NCI-H748 (cell line): ENCODE results near the gene GSE1.

Source experiments
- DNase-seq: peaks from one replicate; lab custom pipeline; 2025; ENCODE audit not compliant: unreplicated experiment; lab: John Stamatoyannopoulos, UW

GSE1 gene

DNA sequence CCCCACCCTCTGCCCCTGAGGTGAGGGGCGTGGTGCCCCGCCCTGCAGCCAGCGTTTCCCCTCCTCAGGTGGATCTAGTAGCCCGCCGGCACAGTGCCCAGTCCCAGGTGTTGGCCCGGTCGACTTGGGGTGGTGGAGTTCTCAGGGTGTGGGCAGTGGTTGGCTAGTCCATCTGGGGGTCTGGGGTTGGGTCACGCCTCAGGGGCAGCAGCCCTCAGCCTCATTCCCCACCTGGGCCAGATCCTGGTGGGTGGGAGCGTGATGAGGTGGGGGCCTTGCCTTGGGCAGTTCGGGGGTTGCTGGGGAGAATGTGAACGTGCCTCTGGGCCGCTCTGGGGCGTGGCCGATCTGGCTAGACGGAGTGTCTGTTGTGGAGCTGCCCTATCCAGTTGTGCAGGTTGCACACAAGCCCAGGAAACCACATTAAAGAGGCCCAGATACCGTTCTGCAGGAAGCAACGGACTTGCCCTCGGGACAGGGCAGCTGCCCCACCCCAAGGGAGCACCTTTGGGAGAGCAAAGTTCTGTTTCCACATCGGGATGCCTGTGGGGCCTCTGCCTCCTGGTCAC, 32.0 kb downstream of the GSE1 start:
- no peak for DNase-seq

DNA sequence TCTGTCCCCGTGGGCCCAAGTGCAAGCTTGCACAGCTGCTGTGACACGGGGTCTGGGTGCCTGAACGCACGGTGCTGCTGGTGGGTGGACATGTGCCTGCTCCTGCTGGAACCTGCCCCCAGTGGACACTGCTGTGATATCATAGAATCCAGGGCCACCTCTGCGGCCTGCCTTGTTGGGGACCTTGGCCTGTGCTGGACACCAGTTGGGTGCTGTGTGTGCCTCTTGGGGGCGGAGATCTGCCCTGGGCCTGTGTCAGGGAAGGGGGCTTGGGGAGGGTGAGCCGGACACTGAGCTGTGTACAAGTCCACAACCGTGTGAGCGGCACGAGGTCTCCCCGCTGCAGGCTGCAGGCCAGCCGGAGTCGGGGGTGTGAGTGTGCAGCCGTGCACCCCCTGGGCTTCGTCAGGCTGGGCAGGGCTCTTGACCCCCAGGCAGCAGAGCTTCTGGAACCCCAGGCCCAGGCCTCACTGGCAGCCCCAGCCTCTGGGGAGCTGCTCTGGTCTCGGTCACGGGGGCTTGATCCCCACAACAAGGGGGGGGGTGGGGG, 33.3 kb downstream of the GSE1 start:
- no peak for DNase-seq

DNA sequence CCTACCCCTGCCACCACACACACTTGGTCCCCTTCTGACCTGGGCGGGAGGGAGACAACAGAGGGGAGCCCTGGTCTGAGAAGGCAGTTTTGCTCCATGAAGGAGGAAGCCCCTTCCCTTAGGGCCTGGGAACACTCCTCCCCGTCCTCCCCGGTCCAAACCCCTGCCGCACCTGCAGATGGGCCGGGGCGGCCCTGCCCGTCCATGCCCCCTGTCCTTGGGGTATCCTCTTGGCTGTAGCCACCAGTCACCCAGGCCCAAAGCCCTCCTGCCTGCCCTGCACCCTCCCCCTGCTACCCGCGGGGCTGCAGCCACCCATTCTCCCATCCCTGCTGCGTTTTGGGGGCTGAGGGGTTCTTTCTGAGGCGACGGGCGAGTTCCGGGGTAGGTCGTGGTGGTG, 33.9 kb downstream of the GSE1 start:
- DNase-seq, result no peak

DNA sequence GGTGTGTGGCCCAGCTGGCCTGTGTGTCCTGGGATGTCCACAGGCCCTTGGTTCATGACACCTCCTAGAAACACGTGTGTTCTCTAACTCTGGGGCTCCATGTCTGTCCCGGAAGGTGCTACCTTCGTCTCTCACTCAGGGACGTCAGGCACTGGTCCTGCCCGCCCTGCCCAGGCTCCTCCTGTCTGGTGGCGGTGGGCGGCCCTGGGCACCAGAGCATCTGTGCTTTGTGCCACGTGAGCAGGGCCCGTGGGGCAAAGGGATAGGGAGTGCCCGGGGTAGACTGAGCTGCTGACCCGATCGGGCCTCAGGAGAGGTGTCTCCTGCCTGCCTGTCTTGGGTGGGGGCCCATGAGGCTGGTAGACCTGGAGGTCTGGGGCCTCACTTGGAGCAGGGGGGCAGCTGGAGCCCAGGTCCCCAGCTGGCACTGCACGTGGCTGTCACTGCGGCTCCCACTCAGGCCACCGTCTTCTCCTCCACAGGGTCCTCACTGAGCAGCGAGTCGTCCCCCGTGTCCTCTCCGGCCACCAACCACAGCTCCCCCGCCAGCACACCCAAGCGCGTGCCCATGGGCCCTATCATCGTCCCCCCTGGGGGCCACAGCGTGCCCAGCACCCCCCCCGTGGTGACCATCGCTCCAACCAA, 35.1 kb downstream of the GSE1 start:
- no peak for DNase-seq

- no peak for DNase-seq
These were observed 35.7 kb downstream of the GSE1 start for GRCh38 chr16:85648805-85649204.

- no peak for DNase-seq
These were observed 36.5 kb downstream of the GSE1 start for GRCh38 chr16:85649411-85650134.

GRCh38 chr16:85650135-85650843, 37.2 kb downstream of the GSE1 start:
- no peak for DNase-seq

- DNase-seq, result no peak
These were observed 37.9 kb downstream of the GSE1 start for GRCh38 chr16:85650844-85651628.

DNA sequence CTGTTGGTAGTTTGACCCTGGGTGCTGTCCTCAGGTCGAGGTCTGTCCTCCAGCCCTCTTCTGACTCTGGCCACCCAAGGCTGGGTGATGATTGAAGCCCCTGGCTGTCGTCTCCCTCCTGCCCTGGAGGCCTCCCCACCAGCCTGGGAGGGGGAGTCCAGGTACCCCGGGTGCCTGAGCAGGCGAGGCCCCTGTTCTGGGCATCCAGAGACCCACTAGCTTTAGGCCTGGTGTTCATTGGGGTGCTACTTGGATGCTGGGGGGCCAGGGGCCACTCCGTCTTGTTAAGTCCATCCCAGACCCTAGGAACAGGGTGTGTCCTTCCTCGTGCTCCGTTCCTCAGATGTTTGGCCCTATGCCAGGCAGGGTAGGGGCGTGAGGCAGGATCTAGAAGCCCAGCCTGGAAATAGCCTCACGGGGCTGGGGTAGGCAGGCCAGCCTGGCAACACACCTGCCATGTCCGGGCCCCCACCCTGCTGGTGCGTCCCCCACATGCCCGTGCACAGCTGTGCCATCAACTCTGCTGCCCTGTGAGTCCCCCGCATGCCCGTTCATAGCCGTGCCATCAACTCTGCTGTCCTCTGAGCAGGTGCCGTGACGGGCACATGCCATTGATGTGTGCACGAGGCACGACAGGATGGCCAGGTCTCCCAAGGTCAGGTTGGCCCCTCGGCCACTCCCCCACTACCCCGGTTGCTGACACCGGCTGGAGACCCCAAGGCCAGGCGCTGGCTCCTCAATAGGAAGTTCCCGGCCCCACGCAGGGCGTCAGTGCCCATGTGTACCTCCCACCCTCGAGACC, 38.7 kb downstream of the GSE1 start:
- peak; percentile 48 for DNase-seq

- peak; percentile 18 for DNase-seq
These were observed 39.5 kb downstream of the GSE1 start for GRCh38 chr16:85652431-85653221.

- no peak for DNase-seq
These were observed 40.3 kb downstream of the GSE1 start for GRCh38 chr16:85653290-85653891.

GRCh38 chr16:85654251-85655095, 41.4 kb downstream of the GSE1 start:
- no peak for DNase-seq

GRCh38 chr16:85655216-85656129, 42.4 kb downstream of the GSE1 start:
- no peak for DNase-seq

DNA sequence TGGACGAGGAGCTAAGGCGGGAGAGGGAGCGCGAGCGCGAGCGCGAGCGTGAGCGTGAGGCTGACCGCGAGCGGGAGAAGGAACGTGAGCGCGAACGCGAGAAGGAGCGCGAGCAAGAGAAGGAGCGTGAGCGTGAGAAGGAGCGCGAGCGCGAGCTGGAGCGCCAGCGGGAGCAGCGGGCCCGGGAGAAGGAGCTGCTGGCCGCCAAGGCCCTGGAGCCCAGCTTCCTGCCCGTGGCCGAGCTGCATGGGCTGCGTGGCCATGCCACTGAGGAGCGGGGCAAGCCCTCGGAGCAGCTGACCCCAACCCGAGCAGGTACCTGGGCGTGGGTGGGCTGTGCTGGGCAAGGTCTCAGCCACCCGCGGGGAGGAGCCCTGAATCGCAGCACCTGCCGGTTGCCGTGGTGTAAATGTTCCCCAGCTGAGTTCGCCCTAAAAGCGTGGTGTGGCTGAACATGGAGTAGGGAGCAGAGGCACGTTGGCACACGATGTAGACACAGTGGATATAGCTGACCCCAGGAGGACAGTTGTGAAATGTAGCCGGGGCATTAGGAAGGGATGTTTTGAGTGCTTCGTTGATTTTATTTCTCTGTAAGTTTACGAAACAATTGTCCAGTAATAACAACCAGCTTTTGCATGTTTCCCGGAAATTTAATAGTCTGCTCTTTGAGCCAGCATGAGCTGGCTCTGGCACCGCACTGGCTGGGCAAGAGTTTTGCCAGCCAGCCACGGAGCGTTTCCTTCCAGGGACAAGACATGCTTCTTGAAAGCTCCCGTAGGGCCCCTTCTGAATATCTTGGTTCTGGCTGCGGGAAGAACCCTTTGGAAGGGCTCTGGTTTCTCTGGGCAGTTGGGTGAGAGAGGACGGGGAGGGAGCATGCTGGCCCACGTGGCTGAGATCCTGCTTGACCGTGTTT, 43.5 kb downstream of the GSE1 start:
- DNase-seq, result no peak

GRCh38 chr16:85657267-85657650, 44.1 kb downstream of the GSE1 start:
- DNase-seq, result no peak

- no peak for DNase-seq
These were observed 44.9 kb downstream of the GSE1 start for GRCh38 chr16:85657996-85658395.
